Left lung (tissue), 14 donors: ENCODE data around the gene KIAA0408. TPM values are rescaled to one million over a fixed set of nuclear protein-coding genes. Genes with fewer than 3 reads are reported as not detected.

Experiments
- ATAC-seq: fragments of 200-7000 bp; cut with Tn5 transposase; one replicate; pipeline ENCODE4 v1.9.1; 2020; ENCODE audit warnings: moderate library complexity
- DNase-seq, 4 donors: peaks; one replicate each; pipeline ENCODE4 v3.0.0-alpha.2; 2013 to 2020
- H3K27ac ChIP-seq, 2 donors: fragments of 200-600 bp; sonication (generic) in 1 of 2; one replicate each; pipeline versions ENCODE4 v1.5.0 to v1.8.0; 2020 to 2021
- H3K27me3 ChIP-seq, 2 donors: fragments of 200-600 bp; sonication (generic) in 1 of 2; one replicate each; pipeline versions ENCODE4 v1.5.0 to v1.8.0; 2020 to 2021
- H3K36me3 ChIP-seq, 2 donors: fragments of 200-600 bp; sonication (generic) in 1 of 2; one replicate each; pipeline versions ENCODE4 v1.5.0 to v1.8.0; 2020 to 2021
- H3K4me1 ChIP-seq, 2 donors: fragments of 200-600 bp; one replicate each; pipeline ENCODE4 v1.8.0; 2021
- H3K4me3 ChIP-seq, 2 donors: fragments of 200-600 bp; sonication (generic) in 1 of 2; one replicate each; pipeline versions ENCODE4 v1.5.0 to v1.8.0; 2020 to 2021; ENCODE audit warnings: mild to moderate bottlenecking in 1 of 2
- H3K9me3 ChIP-seq, 2 donors: fragments of 200-600 bp; sonication (generic) in 1 of 2; one replicate each; pipeline versions ENCODE4 v1.5.0 to v1.8.0; 2020 to 2021
- intact Hi-C, 2 donors: fragments of 100-400 bp; cut with DNase I; formaldehyde crosslinking; loops; one replicate each; pipeline versions ENCODE4 v1.11.2 to v1.14.2; 2022
- long read RNA-seq, 12 donors: library from polyadenylated mRNA in 2 of 12; unstranded in 2 of 12; transcript quantifications; one replicate each; pipeline ENCODE4 v2.0.0 and lab custom pipeline, GENCODE V29; 2019 to 2026
- polyA plus RNA-seq, 6 donors: library from polyadenylated mRNA; unstranded; fragments of 120-200 nt; gene quantifications; one replicate each; pipeline ENCODE4 v1.2.1, GENCODE V29; 2013; ENCODE audit not compliant: insufficient read length in 6 of 6
- total RNA-seq, 2 donors: library from RNA; stranded (reverse); fragmentation: NEBNext Ultra II Directional; extraction: Animal tissue kit (Norgen Biotek cat#: 25700); gene quantifications; one replicate each; pipeline ENCODE4 v1.2.1, GENCODE V29; 2021
- TF ChIP-seq, protein P1 (sequence below), 2 donors: fragments of 200-600 bp; sonication (generic) in 1 of 2; IDR thresholded peaks; one replicate each; pipeline versions ENCODE4 v1.5.0 to v1.8.0; 2021; ENCODE audit warnings: antibody characterized with exemption in 2 of 2
- donor health status: DM: no; HTN: yes; CAD: no.
- donor health status: DM: no; HTN: no; CAD: no.

Gene KIAA0408
- 10 to 100 TPM; 19.1 to 50.0 TPM for total RNA-seq
- polyA plus RNA-seq = 10 to 100 TPM; 28.3 to 53.4 (median 39.5) TPM
- long read RNA-seq, donor 1, partial matches to known transcripts = 14 of 19 reads
- long read RNA-seq, donor 1, other reads (novel, unspliced or antisense) = 0 of 19 reads
- long read RNA-seq, donor 2, full-length matches to known transcripts = 4 of 13 reads
- long read RNA-seq, donor 2, partial matches to known transcripts = 9 of 13 reads
- long read RNA-seq, donor 2, other reads (novel, unspliced or antisense) = 0 of 13 reads
- long read RNA-seq, donor 3, full-length matches to known transcripts = 6 of 6 reads
- long read RNA-seq, donor 3, partial matches to known transcripts = 0 of 6 reads
- long read RNA-seq, donor 3, other reads (novel, unspliced or antisense) = 0 of 6 reads
- long read RNA-seq, donor 4, partial matches to known transcripts = 15 of 19 reads
- long read RNA-seq, donor 4, other reads (novel, unspliced or antisense) = 1 of 19 reads
- long read RNA-seq, donor 5, full-length matches to known transcripts = 1 of 1 reads
- long read RNA-seq, donor 5, partial matches to known transcripts = 0 of 1 reads
- long read RNA-seq, donor 5, other reads (novel, unspliced or antisense) = 0 of 1 reads
- long read RNA-seq, donor 6, partial matches to known transcripts = 0 of 2 reads
- long read RNA-seq, donor 6, other reads (novel, unspliced or antisense) = 0 of 2 reads
- long read RNA-seq, donor 7, partial matches to known transcripts = 0 of 1 reads
- long read RNA-seq, donor 7, other reads (novel, unspliced or antisense) = 0 of 1 reads
- long read RNA-seq, donor 8, full-length matches to known transcripts = 4 of 4 reads
- long read RNA-seq, donor 8, partial matches to known transcripts = 0 of 4 reads
- long read RNA-seq, donor 8, other reads (novel, unspliced or antisense) = 0 of 4 reads
- long read RNA-seq, donor 9 = 0 reads
- long read RNA-seq, donor 10, partial matches to known transcripts = 8 of 8 reads
- long read RNA-seq, donor 10, other reads (novel, unspliced or antisense) = 0 of 8 reads
- long read RNA-seq, donor 11, full-length matches to known transcripts = 6 of 6 reads
- long read RNA-seq, donor 11, partial matches to known transcripts = 0 of 6 reads
- long read RNA-seq, donor 11, other reads (novel, unspliced or antisense) = 0 of 6 reads
- long read RNA-seq, donor 12, partial matches to known transcripts = 5 of 7 reads
- long read RNA-seq, donor 12, other reads (novel, unspliced or antisense) = 0 of 7 reads

DNA sequence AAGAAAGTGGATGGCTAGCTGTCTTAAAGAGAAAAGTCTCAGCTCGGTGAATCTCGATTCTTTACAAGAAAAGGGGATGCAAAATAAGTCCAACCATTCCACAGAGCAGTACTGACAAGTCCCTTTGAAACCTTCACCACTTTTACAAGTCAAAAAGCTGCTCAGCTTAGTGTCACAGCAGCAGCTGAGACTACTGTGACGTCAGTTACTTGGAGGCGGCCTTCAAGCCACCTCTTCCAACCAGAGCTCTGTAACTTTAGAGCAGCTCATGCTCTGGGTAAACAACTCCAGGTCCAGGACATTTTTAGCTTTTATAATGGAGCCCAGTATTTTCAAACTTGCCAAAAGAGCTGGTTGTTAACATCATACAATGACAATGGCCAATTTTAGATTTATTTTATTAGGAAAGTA is at the start of gene KIAA0408:
KIAA0408 (minus strand) TSS at position 159 of the 411 bp plus-strand sequence. CDS start 5,408 bp downstream, outside the sequence.
- ATAC-seq (peak; percentile 78), DNase-seq (peak in 3 of 4 donors; percentile 79 to 95 (median 84))
- Histone ChIP-seq H3K4me3 (peak within 1 kb of the TSS; percentile 31 to 39), H3K36me3 (no peaks in the 10 kb centered on the region), H3K9me3 (no peaks in the 10 kb centered on the region), H3K27me3 (no peaks in the 10 kb centered on the region), H3K4me1 (peaks cover 0 to 22% of the 10 kb centered on the region in 2 donors), H3K27ac (peak within 1 kb of the TSS; percentile 64 to 90)
- intact Hi-C loops = no loop called here
- TF ChIP-seq, protein P1, sequence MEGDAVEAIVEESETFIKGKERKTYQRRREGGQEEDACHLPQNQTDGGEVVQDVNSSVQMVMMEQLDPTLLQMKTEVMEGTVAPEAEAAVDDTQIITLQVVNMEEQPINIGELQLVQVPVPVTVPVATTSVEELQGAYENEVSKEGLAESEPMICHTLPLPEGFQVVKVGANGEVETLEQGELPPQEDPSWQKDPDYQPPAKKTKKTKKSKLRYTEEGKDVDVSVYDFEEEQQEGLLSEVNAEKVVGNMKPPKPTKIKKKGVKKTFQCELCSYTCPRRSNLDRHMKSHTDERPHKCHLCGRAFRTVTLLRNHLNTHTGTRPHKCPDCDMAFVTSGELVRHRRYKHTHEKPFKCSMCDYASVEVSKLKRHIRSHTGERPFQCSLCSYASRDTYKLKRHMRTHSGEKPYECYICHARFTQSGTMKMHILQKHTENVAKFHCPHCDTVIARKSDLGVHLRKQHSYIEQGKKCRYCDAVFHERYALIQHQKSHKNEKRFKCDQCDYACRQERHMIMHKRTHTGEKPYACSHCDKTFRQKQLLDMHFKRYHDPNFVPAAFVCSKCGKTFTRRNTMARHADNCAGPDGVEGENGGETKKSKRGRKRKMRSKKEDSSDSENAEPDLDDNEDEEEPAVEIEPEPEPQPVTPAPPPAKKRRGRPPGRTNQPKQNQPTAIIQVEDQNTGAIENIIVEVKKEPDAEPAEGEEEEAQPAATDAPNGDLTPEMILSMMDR (IDR thresholded peaks at IDR 0.05) = no peak

DNA sequence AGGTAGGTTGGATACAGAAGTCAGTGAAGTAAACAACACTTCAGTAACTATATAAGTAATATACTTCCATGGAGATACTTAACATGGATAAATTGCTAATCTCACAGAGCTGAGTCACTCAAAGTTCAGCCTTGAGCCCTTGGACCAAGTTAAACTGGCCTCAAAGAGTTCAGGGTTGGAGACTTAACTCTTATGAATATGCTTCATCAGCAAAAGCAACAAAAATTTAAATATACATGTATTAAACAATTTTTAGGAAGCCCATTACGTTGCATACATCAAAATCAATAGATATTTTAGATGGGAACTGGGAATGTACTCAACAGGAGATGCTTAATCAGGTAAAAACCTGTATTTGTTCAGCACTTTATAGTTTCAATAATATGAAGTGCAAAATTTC is 47.7 kb upstream of the KIAA0408 start:
- TF ChIP-seq, protein P1 (IDR thresholded peaks at IDR 0.05) = no peak
- Histone ChIP-seq H3K27ac (no peak overlapping the region), H3K4me3 (no peak overlapping the region), H3K36me3 (no peaks in the 10 kb centered on the region), H3K4me1 (no peaks in the 10 kb centered on the region), H3K27me3 (no peaks in the 10 kb centered on the region), H3K9me3 (no peaks in the 10 kb centered on the region)
- ATAC-seq (no peak), DNase-seq (no peak)
- intact Hi-C loops = no loop called here

DNA sequence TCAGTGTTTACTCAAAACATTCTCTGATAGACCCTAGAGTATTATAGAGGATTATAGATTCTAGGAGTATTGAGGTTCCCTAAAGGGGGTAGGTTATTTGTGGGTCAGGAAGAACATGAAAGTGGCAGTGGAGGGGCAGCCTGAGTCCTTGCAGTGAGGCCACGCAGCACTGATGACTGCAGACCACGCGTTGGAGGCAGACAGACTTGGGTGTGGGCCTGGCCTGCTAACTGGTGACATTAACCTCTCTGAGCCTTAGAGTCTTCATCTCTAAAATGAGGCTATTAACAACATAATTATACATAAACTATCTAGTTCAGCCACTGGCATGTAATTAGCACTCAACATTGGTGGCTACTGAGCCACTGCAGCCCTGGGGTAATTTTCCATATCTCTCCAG is 43.8 kb upstream of the KIAA0408 start:
- Histone ChIP-seq H3K36me3 (no peaks in the 10 kb centered on the region), H3K27ac (no peak overlapping the region), H3K4me3 (no peak overlapping the region), H3K4me1 (no peaks in the 10 kb centered on the region), H3K27me3 (no peaks in the 10 kb centered on the region), H3K9me3 (no peaks in the 10 kb centered on the region)
- intact Hi-C loops = no loop called here
- DNase-seq (no peak), ATAC-seq (no peak)
- TF ChIP-seq, protein P1 (IDR thresholded peaks at IDR 0.05) = no peak

DNA sequence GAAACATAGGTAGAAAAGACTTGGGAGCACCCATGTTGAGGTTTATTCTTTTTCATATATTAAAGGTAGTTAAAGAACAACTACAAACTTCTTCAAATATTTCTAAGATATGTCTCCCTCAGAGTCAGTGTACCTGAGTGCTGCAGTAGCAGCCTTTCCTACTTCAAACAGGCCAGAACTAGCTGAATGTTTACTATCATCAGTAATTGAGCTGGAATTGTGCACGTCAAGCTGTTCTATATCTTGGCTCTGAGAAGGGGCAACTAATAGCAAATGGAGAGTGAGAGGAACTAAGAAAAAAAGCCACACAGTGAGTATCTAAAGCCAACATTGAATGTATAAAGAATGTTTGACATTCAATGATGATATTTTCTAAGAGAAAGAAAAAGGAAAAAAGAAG is 38.2 kb upstream of the KIAA0408 start:
- Histone ChIP-seq H3K27ac (no peak overlapping the region), H3K4me3 (no peak overlapping the region), H3K27me3 (no peaks in the 10 kb centered on the region), H3K4me1 (no peaks in the 10 kb centered on the region), H3K9me3 (no peaks in the 10 kb centered on the region), H3K36me3 (no peaks in the 10 kb centered on the region)
- TF ChIP-seq, protein P1 (IDR thresholded peaks at IDR 0.05) = no peak
- no peak for DNase-seq
- intact Hi-C loops = no loop called here
- no peak for ATAC-seq
